HG03575 (cell line): ENCODE results near the gene POLE.

ENCODE experiments used
- ATAC-seq: cut with Tn5 transposase; IDR thresholded peaks from one replicate; pipeline ENCODE4 v1.9.1; 2021; ENCODE audit not compliant: unreplicated experiment, insufficient number of reproducible peaks, low FRiP score; ENCODE audit errors: extremely low read depth

The POLE gene

GRCh38 chr12:132660052-132660451, 27.1 kb downstream of the POLE start:
- ATAC-seq: no peak

- no peak for ATAC-seq
These were observed 28.0 kb downstream of the POLE start for GRCh38 chr12:132659146-132659545.

- no peak for ATAC-seq
These were observed 28.8 kb downstream of the POLE start for GRCh38 chr12:132658149-132658894.

GRCh38 chr12:132657004-132657727, 30.0 kb downstream of the POLE start:
- ATAC-seq: no peak

GRCh38 chr12:132653567-132654290, 33.4 kb downstream of the POLE start:
- ATAC-seq: no peak

GRCh38 chr12:132651444-132652100, 35.6 kb downstream of the POLE start:
- ATAC-seq: no peak

- no peak for ATAC-seq
These were observed 37.8 kb downstream of the POLE start for GRCh38 chr12:132649226-132649945.

- no peak for ATAC-seq
These were observed 38.4 kb downstream of the POLE start for GRCh38 chr12:132648616-132649225.

GRCh38 chr12:132647858-132648257, 39.3 kb downstream of the POLE start:
- no peak for ATAC-seq

- no peak for ATAC-seq
These were observed 40.3 kb downstream of the POLE start for GRCh38 chr12:132646850-132647249.

- no peak for ATAC-seq
These were observed 44.0 kb downstream of the POLE start for GRCh38 chr12:132642846-132643835.

GRCh38 chr12:132641811-132642650, 45.1 kb downstream of the POLE start:
- no peak for ATAC-seq

GRCh38 chr12:132640936-132641335, 46.2 kb downstream of the POLE start:
- ATAC-seq: no peak

GRCh38 chr12:132639956-132640520, 47.1 kb downstream of the POLE start:
- ATAC-seq: no peak

GRCh38 chr12:132638541-132639408, 48.4 kb downstream of the POLE start:
- no peak for ATAC-seq
